Measurements from ENCODE around the gene PDE4B.
"Not testable (repeated sequence)": the region's sequence is repeated elsewhere in the genome, so short reads cannot be mapped to it uniquely, and the experiment has no call there.

Gene PDE4B

GRCh38 chr1:66418021-66418420, 625.3 kb downstream of the PDE4B start:
- Histone ChIP-seq H3K27me3 (replicated peaks; ENCODE audit: control insufficient read depth, insufficient read depth, low read length) (no peaks in the 10 kb centered on the region), H3K36me3 (ENCODE audit: control insufficient read depth, insufficient read depth, low read length) (no peaks in the 10 kb centered on the region), H3K4me3 (replicated peaks; ENCODE audit: low read depth, low read length) (no peak overlapping the region)
- DNase-seq (ENCODE audit: extremely low read depth, insufficient read length) = no peak
- TF ChIP-seq CTCF (IDR thresholded peaks at IDR 0.05; ENCODE audit: insufficient read depth, low read length, poor library complexity, severe bottlenecking) = no peak

- not testable (repeated sequence) for H3K36me3 ChIP-seq (ENCODE audit: control insufficient read depth, insufficient read depth, low read length); H3K4me3 ChIP-seq (replicated peaks; ENCODE audit: low read depth, low read length); DNase-seq (ENCODE audit: extremely low read depth, insufficient read length); H3K27me3 ChIP-seq (replicated peaks; ENCODE audit: control insufficient read depth, insufficient read depth, low read length)
Measured at GRCh38 chr1:66420171-66420570, 627.5 kb downstream of the PDE4B start.

- H3K4me3 ChIP-seq (replicated peaks; ENCODE audit: low read depth, low read length); DNase-seq (ENCODE audit: extremely low read depth, insufficient read length); H3K27me3 ChIP-seq (replicated peaks; ENCODE audit: control insufficient read depth, insufficient read depth, low read length); H3K36me3 ChIP-seq (ENCODE audit: control insufficient read depth, insufficient read depth, low read length): not testable (repeated sequence)
Measured at GRCh38 chr1:66420906-66421305, 628.2 kb downstream of the PDE4B start.

- H3K27me3 ChIP-seq (replicated peaks; ENCODE audit: control insufficient read depth, insufficient read depth, low read length) = no peaks in the 10 kb centered on the region
- no peak for DNase-seq (ENCODE audit: extremely low read depth, insufficient read length)
- no peak for TF ChIP-seq CTCF (IDR thresholded peaks at IDR 0.05; ENCODE audit: insufficient read depth, low read length, poor library complexity, severe bottlenecking)
- H3K4me3 ChIP-seq (replicated peaks; ENCODE audit: low read depth, low read length) = no peak overlapping the region
- no peaks in the 10 kb centered on the region for H3K36me3 ChIP-seq (ENCODE audit: control insufficient read depth, insufficient read depth, low read length)
Measured at GRCh38 chr1:66422804-66423203, 630.1 kb downstream of the PDE4B start.
